Panc1 (cell line): ENCODE data around the gene MTUS2. TPM values are rescaled to one million over a fixed set of nuclear protein-coding genes. Genes with fewer than 3 reads are reported as not detected.

ENCODE experiments used
- ATAC-seq: fragments of 200-7000 bp; cut with Tn5 transposase; 2 replicates; pipeline ENCODE4 v1.9.1; 2020; ENCODE audit warnings: mild to moderate bottlenecking, moderate library complexity
- BruUV-seq: library from RNA; stranded (reverse); fragments of 400-500 nt; replicated peaks from 2 replicates; lab custom pipeline; 2021; lab: Mats Ljungman, UMichigan
- CTCF ChIA-PET: fragments of 300-600 bp; sonication (Branson Sonifier 250); formaldehyde crosslinking; loops from one replicate; lab custom pipeline; 2022; ENCODE audit warnings: antibody characterized with exemption; lab: Charles Lee
- POLR2A ChIA-PET: fragments of 300-600 bp; sonication (Branson Sonifier 250); formaldehyde crosslinking; loops from one replicate; lab custom pipeline; 2022; ENCODE audit warnings: antibody characterized with exemption; lab: Charles Lee
- DNase-seq: peaks from one replicate; pipeline ENCODE4 v3.0.0-alpha.2; 2010; ENCODE audit warnings: low read depth, low spot score
- H3K27ac ChIP-seq: 2 replicates; pipeline ENCODE4 v1.5.1; 2011; ENCODE audit warnings: mild to moderate bottlenecking, low read length, inconsistent platforms
- H3K27me3 ChIP-seq: fragments of 200-500 bp; sonication (Bioruptor generic); 2 replicates; pipeline ENCODE4 v1.6.0; 2014; ENCODE audit warnings: low read length, inconsistent platforms; ENCODE audit not compliant: control insufficient read depth, insufficient read depth
- H3K36me3 ChIP-seq: fragments of 200-500 bp; sonication (Bioruptor generic); 2 replicates; pipeline ENCODE4 v1.5.1; 2014; ENCODE audit warnings: inconsistent platforms, mild to moderate bottlenecking, low read length, moderate library complexity; ENCODE audit not compliant: control insufficient read depth, insufficient read depth
- H3K4me1 ChIP-seq: 2 replicates; pipeline ENCODE4 v1.5.1; 2011; ENCODE audit warnings: inconsistent platforms, mild to moderate bottlenecking, low read length, moderate library complexity; ENCODE audit not compliant: control insufficient read depth, insufficient read depth
- H3K4me3 ChIP-seq, 2 experiments: 2 replicates each; pipeline ENCODE4 v1.5.1; 2011 to 2012; ENCODE audit warnings: low read depth in 2 of 2, low read length in 2 of 2, mild to moderate bottlenecking in 2 of 2, inconsistent platforms in 1 of 2, moderate library complexity in 1 of 2
- H3K9me3 ChIP-seq: fragments of 200-500 bp; sonication (Bioruptor generic); 2 replicates; pipeline ENCODE4 v1.5.1; 2014; ENCODE audit warnings: low read depth, mild to moderate bottlenecking, inconsistent platforms, low read length, moderate library complexity; ENCODE audit not compliant: control insufficient read depth, insufficient read depth
- POLR2AphosphoS5 ChIP-seq: IDR thresholded peaks from 2 replicates; pipeline ENCODE4 v1.6.1; 2012; ENCODE audit warnings: mild to moderate bottlenecking, low read depth, low read length, moderate library complexity
- REST ChIP-seq, 2 experiments: IDR thresholded peaks; 2 replicates each; pipeline ENCODE4 v1.6.1; 2011 to 2012; ENCODE audit warnings: low read depth in 2 of 2, control low read depth in 1 of 2, low read length in 1 of 2, mild to moderate bottlenecking in 1 of 2, moderate library complexity in 1 of 2; ENCODE audit not compliant: insufficient read depth in 1 of 2
- SIN3A ChIP-seq: IDR thresholded peaks from 2 replicates; pipeline ENCODE4 v1.6.1; 2012; ENCODE audit warnings: low read depth, mild to moderate bottlenecking, low read length, moderate library complexity, borderline replicate concordance; ENCODE audit not compliant: insufficient read depth
- TCF7L2 ChIP-seq: IDR thresholded peaks from 2 replicates; pipeline ENCODE4 v1.6.1; 2011; ENCODE audit warnings: mild to moderate bottlenecking, low read depth, low read length, inconsistent platforms
- in situ Hi-C: cut with HindIII; loops from 2 replicates; pipeline ENCODE4 v1.10.0; 2016; ENCODE audit warnings: low sequenced_read_pairs, low pct_unique_long_range_greater_than_20kb
- intact Hi-C: fragments of 100-400 bp; cut with micrococcal nuclease; formaldehyde crosslinking; loops from one replicate; pipeline ENCODE4 v1.10.0; 2022; ENCODE audit not compliant: unreplicated experiment
- total RNA-seq: library from RNA; stranded (reverse); gene quantifications from one replicate; pipeline ENCODE4 v1.2.1, GENCODE V29; 2021; ENCODE audit not compliant: unreplicated experiment
- TF ChIP-seq, protein P1 (sequence below): fragments of 450-650 bp; IDR thresholded peaks from 2 replicates; pipeline ENCODE4 v1.5.1; 2017; ENCODE audit warnings: mild to moderate bottlenecking

Gene MTUS2
- total RNA-seq, 1 experiment from 2014 or later, result 0.05 TPM

DNA sequence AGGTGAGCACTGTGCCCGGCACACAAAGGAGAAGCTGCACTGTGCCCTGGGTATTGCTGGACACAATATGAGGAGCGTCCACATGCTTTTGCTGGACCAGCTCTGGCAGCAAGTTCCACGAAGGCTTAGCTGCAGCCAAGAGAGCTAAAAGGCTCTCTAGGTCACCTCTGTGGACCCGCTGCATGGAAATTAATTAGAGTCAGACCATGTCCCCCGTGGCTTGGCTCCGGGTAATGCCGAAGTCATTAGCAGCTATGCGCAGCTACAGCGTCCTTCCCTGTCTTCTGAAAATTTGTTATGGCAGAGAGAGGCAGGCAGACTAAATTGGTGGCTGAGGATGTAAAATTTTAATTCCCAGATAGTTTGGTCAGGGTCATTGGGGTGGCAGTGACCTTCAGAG lies 503.8 kb downstream of the MTUS2 start:
- ATAC-seq (no peak), DNase-seq (no peak)
- POLR2A ChIA-PET, result no interaction called here
- no peak for TF ChIP-seq SIN3A
- H3K27ac ChIP-seq, result no peak overlapping the region
- in situ Hi-C loops, result no loop called here
- H3K27me3 ChIP-seq, result no peaks in the 10 kb centered on the region; the same call in 1 of the 2 replicates
- H3K36me3 ChIP-seq, result no peaks in the 10 kb centered on the region
- no peaks in the 10 kb centered on the region for H3K4me1 ChIP-seq
- CTCF ChIA-PET, result no interaction called here
- intact Hi-C loops, result no loop called here
- BruUV-seq, result no TSS peak
- H3K9me3 ChIP-seq, result no peaks in the 10 kb centered on the region
- no peak overlapping the region for H3K4me3 ChIP-seq

DNA sequence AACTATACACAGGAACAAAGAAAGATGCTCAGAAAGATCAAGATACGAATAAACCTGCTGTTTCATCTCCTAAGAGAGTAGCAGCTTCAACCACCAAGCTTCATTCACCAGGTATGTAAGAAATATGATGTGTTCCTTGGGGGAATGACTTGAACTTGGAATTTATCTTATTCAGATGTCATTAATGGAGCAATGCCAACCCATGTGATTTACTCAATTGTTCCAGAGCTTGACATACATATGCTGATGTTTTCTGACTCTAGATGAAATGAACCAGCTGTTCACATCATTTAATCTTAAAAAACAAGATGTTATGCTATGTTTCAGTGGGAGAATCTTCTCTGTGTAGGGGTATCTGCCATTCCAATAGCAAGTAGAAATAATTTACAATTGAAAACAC lies 504.5 kb downstream of the MTUS2 start:
- DNase-seq, result no peak
- Histone ChIP-seq H3K4me3 (no peak overlapping the region), H3K9me3 (no peaks in the 10 kb centered on the region), H3K27me3 (no peaks in the 10 kb centered on the region; the same call in 1 of the 2 replicates), H3K4me1 (no peaks in the 10 kb centered on the region), H3K36me3 (no peaks in the 10 kb centered on the region), H3K27ac (no peak overlapping the region)
- ChIA-PET CTCF (no interaction called here), POLR2A (no interaction called here)
- ATAC-seq, result no peak
- intact Hi-C loops, result no loop called here
- in situ Hi-C loops, result no loop called here
- TF ChIP-seq SIN3A (no peak), TCF7L2 (no peak), REST (IDR thresholded peaks at IDR 0.05; ENCODE audit: insufficient read depth in 1 of 2, low read depth in 2 of 2, low read length in 1 of 2) (no peak), POLR2AphosphoS5 (no peak)
- TF ChIP-seq, protein P1, sequence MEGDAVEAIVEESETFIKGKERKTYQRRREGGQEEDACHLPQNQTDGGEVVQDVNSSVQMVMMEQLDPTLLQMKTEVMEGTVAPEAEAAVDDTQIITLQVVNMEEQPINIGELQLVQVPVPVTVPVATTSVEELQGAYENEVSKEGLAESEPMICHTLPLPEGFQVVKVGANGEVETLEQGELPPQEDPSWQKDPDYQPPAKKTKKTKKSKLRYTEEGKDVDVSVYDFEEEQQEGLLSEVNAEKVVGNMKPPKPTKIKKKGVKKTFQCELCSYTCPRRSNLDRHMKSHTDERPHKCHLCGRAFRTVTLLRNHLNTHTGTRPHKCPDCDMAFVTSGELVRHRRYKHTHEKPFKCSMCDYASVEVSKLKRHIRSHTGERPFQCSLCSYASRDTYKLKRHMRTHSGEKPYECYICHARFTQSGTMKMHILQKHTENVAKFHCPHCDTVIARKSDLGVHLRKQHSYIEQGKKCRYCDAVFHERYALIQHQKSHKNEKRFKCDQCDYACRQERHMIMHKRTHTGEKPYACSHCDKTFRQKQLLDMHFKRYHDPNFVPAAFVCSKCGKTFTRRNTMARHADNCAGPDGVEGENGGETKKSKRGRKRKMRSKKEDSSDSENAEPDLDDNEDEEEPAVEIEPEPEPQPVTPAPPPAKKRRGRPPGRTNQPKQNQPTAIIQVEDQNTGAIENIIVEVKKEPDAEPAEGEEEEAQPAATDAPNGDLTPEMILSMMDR, result no peak
- no TSS peak for BruUV-seq

DNA sequence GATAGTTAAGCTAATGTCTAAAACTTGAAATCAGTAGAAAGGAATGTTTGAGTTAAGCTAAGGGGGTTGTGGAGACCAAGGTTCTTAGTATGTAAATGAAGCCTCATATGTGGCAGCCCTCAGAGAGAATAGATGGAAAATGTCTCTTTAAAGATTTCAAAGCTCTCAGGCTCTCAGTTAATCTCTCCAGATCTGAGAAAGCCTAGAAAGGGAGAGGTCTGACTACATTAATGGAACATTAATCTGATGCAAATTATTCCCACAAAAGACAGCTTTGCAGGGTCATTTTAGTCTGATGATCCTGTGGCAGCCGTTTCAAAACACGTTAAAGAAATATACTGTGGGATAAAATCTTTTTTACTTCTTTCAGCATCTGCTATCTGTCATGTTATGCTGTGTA lies 508.4 kb downstream of the MTUS2 start:
- no peaks in the 10 kb centered on the region for H3K4me1 ChIP-seq
- no peak overlapping the region for H3K27ac ChIP-seq
- H3K4me3 ChIP-seq, result no peak overlapping the region
- in situ Hi-C loops (no loop called here), intact Hi-C loops (no loop called here)
- no TSS peak for BruUV-seq
- ChIA-PET CTCF (no interaction called here), POLR2A (interaction anchor here (0.6 kb wide), 1 partner anchor 63 kb away, joined by 3 read pairs; no protein-coding TSS in a partner anchor)
- H3K9me3 ChIP-seq, result no peaks in the 10 kb centered on the region
- H3K27me3 ChIP-seq, result no peaks in the 10 kb centered on the region; the same call in 1 of the 2 replicates
- TF ChIP-seq SIN3A (no peak), TCF7L2 (no peak), REST (IDR thresholded peaks at IDR 0.05; ENCODE audit: insufficient read depth in 1 of 2, low read depth in 2 of 2, low read length in 1 of 2) (no peak), POLR2AphosphoS5 (no peak)
- TF ChIP-seq, protein P1, result no peak
- no peak for ATAC-seq
- H3K36me3 ChIP-seq, result no peaks in the 10 kb centered on the region
- no peak for DNase-seq
